Head of caudate nucleus (tissue), 42 donors: ENCODE results near the gene DOCK4.

ENCODE experiments used
- DNase-seq, 42 donors: peaks; one replicate each; pipeline versions ENCODE4 v3.0.0 to v3.0.0-alpha.2; 2020 to 2021; ENCODE audit warnings: mixed read lengths in 7 of 42
- intact Hi-C: fragments of 100-400 bp; cut with DNase I; formaldehyde crosslinking; loops from one replicate; pipeline ENCODE4 v1.15.0; 2022

DOCK4 gene

GRCh38 chr7:112199672-112200071 is 6.5 kb downstream of the DOCK4 start:
- intact Hi-C loops = loop anchor here (10.0 kb wide), 1 partner anchor 445 kb away; no protein-coding TSS in a partner anchor
- no peak for DNase-seq

GRCh38 chr7:112199035-112199655 is 7.1 kb downstream of the DOCK4 start:
- intact Hi-C loops = no loop called here
- DNase-seq = no peak

GRCh38 chr7:112197322-112197721 is 8.9 kb downstream of the DOCK4 start:
- intact Hi-C loops = no loop called here
- no peak for DNase-seq

GRCh38 chr7:112195717-112196116 is 10.5 kb downstream of the DOCK4 start:
- no peak for DNase-seq
- intact Hi-C loops = no loop called here

GRCh38 chr7:112193915-112194502 is 12.2 kb downstream of the DOCK4 start:
- intact Hi-C loops = no loop called here
- no peak for DNase-seq

- intact Hi-C loops = no loop called here
Measured at GRCh38 chr7:112192236-112193154, 13.7 kb downstream of the DOCK4 start.

GRCh38 chr7:112190120-112190519 is 16.1 kb downstream of the DOCK4 start:
- no peak for DNase-seq
- intact Hi-C loops = no loop called here

More at GRCh38 chr7:112192236-112193154, 13.7 kb downstream of the DOCK4 start:
- DNase-seq = no peak

- DNase-seq = no peak
- intact Hi-C loops = no loop called here
Measured at GRCh38 chr7:112189691-112190090, 16.5 kb downstream of the DOCK4 start.

- no peak for DNase-seq
Measured at GRCh38 chr7:112188257-112188656, 17.9 kb downstream of the DOCK4 start.

GRCh38 chr7:112186300-112186699 is 19.9 kb downstream of the DOCK4 start:
- DNase-seq = no peak
- intact Hi-C loops = no loop called here

More at GRCh38 chr7:112188257-112188656, 17.9 kb downstream of the DOCK4 start:
- intact Hi-C loops = no loop called here

GRCh38 chr7:112185005-112185834 is 21.0 kb downstream of the DOCK4 start:
- intact Hi-C loops = no loop called here
- DNase-seq = peak in 22 of 42 donors; percentile 19 to 70 (median 44)

- DNase-seq = peak in 25 of 42 donors; percentile 23 to 81 (median 55)
- intact Hi-C loops = no loop called here
Measured at GRCh38 chr7:112184455-112184854, 21.7 kb downstream of the DOCK4 start.

- intact Hi-C loops = no loop called here
- DNase-seq = no peak
Measured at GRCh38 chr7:112183266-112183665, 22.9 kb downstream of the DOCK4 start.

- intact Hi-C loops = no loop called here
Measured at GRCh38 chr7:112182749-112183148, 23.4 kb downstream of the DOCK4 start.

GRCh38 chr7:112180223-112180622 is 26.0 kb downstream of the DOCK4 start:
- intact Hi-C loops = no loop called here
- DNase-seq = no peak

More at GRCh38 chr7:112182749-112183148, 23.4 kb downstream of the DOCK4 start:
- DNase-seq = peak; percentile 65 to 96 (median 87)

GRCh38 chr7:112176693-112177415 is 29.3 kb downstream of the DOCK4 start:
- no peak for DNase-seq
- intact Hi-C loops = no loop called here

- DNase-seq = no peak
- intact Hi-C loops = no loop called here
Measured at GRCh38 chr7:112176241-112176640, 30.0 kb downstream of the DOCK4 start.

- intact Hi-C loops = no loop called here
- DNase-seq = no peak
Measured at GRCh38 chr7:112174192-112174591, 32.0 kb downstream of the DOCK4 start.

- intact Hi-C loops = no loop called here
- DNase-seq = no peak
Measured at GRCh38 chr7:112173568-112173905, 32.7 kb downstream of the DOCK4 start.
